ENCODE data around the gene TSPAN3. TPM values are rescaled to one million over a fixed set of nuclear protein-coding genes. Genes with fewer than 3 reads are reported as not detected.

The TSPAN3 gene
- total RNA-seq, 6 experiments from 2014 or later = 35.6 to 103 (median 63.2) TPM

DNA sequence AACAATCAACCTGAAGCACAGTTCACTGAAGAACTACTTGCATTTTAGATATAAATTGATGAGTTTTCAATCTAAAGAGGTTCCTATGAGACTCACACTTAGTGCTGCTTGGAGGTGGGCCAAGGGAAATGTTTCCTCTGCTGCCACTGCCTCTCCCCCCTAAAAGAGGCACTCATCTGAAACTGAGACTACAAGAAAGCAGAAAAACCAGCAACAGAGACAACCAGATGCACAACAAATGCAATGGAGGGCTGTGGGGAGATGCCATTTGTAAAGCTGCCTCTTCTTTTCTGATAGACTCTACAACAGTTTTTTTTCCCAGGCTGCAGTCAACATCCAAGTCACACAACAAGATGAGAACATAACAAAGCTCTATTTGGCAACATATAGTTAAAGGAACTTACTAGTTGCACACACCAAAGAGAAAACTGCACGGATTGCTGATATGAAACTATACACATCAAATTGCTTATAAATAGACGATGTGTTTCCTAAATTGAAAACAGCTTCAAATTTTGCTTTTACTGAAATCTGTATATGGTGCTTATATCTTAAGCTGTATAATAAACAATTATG, 11.0 kb downstream of the TSPAN3 start:
- Histone ChIP-seq H3K27ac (no peak overlapping the region), H3K4me3 (no peak overlapping the region), H3K36me3 (no peaks in the 10 kb centered on the region), H3K4me1 (peaks cover 0 to 80% (median 18%) of the 10 kb centered on the region in 4 donors), H3K27me3 (no peaks in the 10 kb centered on the region), H3K9me3 (no peaks in the 10 kb centered on the region)
- no peak for DNase-seq
- TF ChIP-seq POLR2A (IDR thresholded peaks at IDR 0.05) = no peak
- no peak for TF ChIP-seq CTCF (IDR thresholded peaks at IDR 0.05)
- intact Hi-C loops (cut with DNase I) = no loop called here
- WGBS (ENCODE audit: insufficient coverage, low coverage, low lambda C conversion rate, missing lambda C conversion rate) = 43% methylated on average over 2 of the region's 2 CpGs
- ATAC-seq = peak in 1 of 4 donors; percentile 15

GRCh38 chr15:77058468-77058867, 12.4 kb downstream of the TSPAN3 start:
- Histone ChIP-seq H3K4me3 (no peak overlapping the region), H3K27me3 (no peaks in the 10 kb centered on the region), H3K9me3 (no peaks in the 10 kb centered on the region), H3K4me1 (peaks cover 0 to 66% (median 11%) of the 10 kb centered on the region in 4 donors), H3K27ac (peak overlapping the region in 1 of 3 donors; percentile 13), H3K36me3 (no peaks in the 10 kb centered on the region)
- DNase-seq (no peak), ATAC-seq (peak; percentile 44 to 77 (median 62))
- TF ChIP-seq CTCF (IDR thresholded peaks at IDR 0.05) (no peak), POLR2A (IDR thresholded peaks at IDR 0.05) (no peak)
- WGBS (ENCODE audit: insufficient coverage, low coverage, low lambda C conversion rate, missing lambda C conversion rate) = 14% methylated on average over 4 of the region's 4 CpGs
- intact Hi-C loops (cut with DNase I) = no loop called here

- H3K27me3 ChIP-seq = no peaks in the 10 kb centered on the region
- no peak overlapping the region for H3K4me3 ChIP-seq
- DNase-seq (no peak), ATAC-seq (no peak)
- H3K9me3 ChIP-seq = no peaks in the 10 kb centered on the region
- WGBS (ENCODE audit: insufficient coverage, low coverage, low lambda C conversion rate, missing lambda C conversion rate) = 87% methylated on average over 4 of the region's 4 CpGs
- H3K27ac ChIP-seq = no peak overlapping the region
- intact Hi-C loops (cut with DNase I) = no loop called here
- no peak for TF ChIP-seq CTCF (IDR thresholded peaks at IDR 0.05)
- no peak for TF ChIP-seq POLR2A (IDR thresholded peaks at IDR 0.05)
- no peaks in the 10 kb centered on the region for H3K36me3 ChIP-seq
- peaks cover 0 to 58% (median 10%) of the 10 kb centered on the region in 4 donors for H3K4me1 ChIP-seq
Observed at GRCh38 chr15:77057685-77058084, 13.2 kb downstream of the TSPAN3 start.

DNA sequence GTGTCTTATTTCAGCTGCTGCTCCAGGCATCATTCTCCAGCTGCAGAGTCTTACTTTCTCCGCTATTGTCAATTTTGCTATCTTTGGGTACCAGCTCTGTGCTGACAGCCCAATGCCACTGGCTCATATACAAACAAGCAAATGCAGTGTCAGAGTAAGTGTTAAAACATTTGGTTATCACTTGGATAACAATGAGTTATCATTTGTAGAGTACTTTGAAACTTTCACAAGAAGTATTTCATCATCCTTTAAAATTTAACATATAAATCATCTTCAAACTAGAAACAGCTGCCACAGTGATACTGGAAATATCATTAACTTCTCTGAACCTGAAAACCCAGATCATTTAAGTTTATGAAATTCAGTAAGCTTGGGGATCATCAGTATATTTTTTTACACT, 13.8 kb downstream of the TSPAN3 start:
- intact Hi-C loops (cut with DNase I) = no loop called here
- TF ChIP-seq CTCF (IDR thresholded peaks at IDR 0.05) = no peak
- TF ChIP-seq POLR2A (IDR thresholded peaks at IDR 0.05) = no peak
- H3K36me3 ChIP-seq = peaks cover 0 to 5% (median 0%) of the 10 kb centered on the region in 4 donors
- peaks cover 0 to 52% (median 10%) of the 10 kb centered on the region in 4 donors for H3K4me1 ChIP-seq
- no peaks in the 10 kb centered on the region for H3K27me3 ChIP-seq
- no peak for ATAC-seq
- DNase-seq = no peak
- no peak overlapping the region for H3K4me3 ChIP-seq
- no peaks in the 10 kb centered on the region for H3K9me3 ChIP-seq
- H3K27ac ChIP-seq = no peak overlapping the region
- WGBS (ENCODE audit: insufficient coverage, low coverage, low lambda C conversion rate, missing lambda C conversion rate) = 86% methylated on average over 1 of the region's 1 CpG
